ENCODE results near the gene SFTPD.

DNA sequence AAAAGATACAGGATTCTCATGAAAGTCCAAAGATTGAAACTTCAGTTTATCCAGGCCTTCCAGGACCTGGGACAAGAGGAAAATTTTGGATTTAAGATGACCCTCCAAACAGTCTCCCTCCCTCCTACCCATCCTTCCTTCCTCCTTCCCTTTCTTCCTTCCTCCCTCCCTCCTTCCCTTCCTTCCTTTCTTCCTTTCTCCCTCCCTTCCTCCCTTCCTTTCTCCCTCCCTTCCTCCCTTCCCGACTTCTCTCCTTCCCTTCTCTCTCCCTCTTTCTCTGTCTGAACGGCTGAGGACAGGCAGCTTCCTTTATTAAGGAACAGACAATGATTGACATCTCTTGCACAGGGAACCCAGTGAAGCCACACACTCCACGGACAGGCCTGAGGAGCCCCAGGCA, 23.3 kb downstream of the SFTPD start:
- TF ChIP-seq, protein P1, sequence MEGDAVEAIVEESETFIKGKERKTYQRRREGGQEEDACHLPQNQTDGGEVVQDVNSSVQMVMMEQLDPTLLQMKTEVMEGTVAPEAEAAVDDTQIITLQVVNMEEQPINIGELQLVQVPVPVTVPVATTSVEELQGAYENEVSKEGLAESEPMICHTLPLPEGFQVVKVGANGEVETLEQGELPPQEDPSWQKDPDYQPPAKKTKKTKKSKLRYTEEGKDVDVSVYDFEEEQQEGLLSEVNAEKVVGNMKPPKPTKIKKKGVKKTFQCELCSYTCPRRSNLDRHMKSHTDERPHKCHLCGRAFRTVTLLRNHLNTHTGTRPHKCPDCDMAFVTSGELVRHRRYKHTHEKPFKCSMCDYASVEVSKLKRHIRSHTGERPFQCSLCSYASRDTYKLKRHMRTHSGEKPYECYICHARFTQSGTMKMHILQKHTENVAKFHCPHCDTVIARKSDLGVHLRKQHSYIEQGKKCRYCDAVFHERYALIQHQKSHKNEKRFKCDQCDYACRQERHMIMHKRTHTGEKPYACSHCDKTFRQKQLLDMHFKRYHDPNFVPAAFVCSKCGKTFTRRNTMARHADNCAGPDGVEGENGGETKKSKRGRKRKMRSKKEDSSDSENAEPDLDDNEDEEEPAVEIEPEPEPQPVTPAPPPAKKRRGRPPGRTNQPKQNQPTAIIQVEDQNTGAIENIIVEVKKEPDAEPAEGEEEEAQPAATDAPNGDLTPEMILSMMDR (IDR thresholded peaks at IDR 0.05): no peak
- no peak for TF ChIP-seq RXRA (IDR thresholded peaks at IDR 0.05; ENCODE audit: borderline replicate concordance, low read depth)
- no peak for TF ChIP-seq RCOR1 (IDR thresholded peaks at IDR 0.05; ENCODE audit: low read length)
- TF ChIP-seq EP300 (IDR thresholded peaks at IDR 0.05; ENCODE audit: borderline replicate concordance in 1 of 2, low read depth in 1 of 2, low read length in 1 of 2): no peak
- TF ChIP-seq POLR2AphosphoS5 (IDR thresholded peaks at IDR 0.05; ENCODE audit: low read depth, low read length): no peak
- TF ChIP-seq FOXJ3 (CRISPR knock-in tag; IDR thresholded peaks at IDR 0.05): no peak
- no peak for TF ChIP-seq SIN3A (IDR thresholded peaks at IDR 0.05; ENCODE audit: borderline replicate concordance, low read depth, low read length)
- TF ChIP-seq GABPA (IDR thresholded peaks at IDR 0.05; ENCODE audit: low read depth): no peak
